H1 (cell line): ENCODE results near the gene STYXL1. TPM values are rescaled to one million over a fixed set of nuclear protein-coding genes. Genes with fewer than 3 reads are reported as not detected.
A peak's percentile ranks its signal among the peaks of the same experiment; 100 is the strongest.

Source experiments
- CBX5 ChIP-seq: fragments of 300-800, 300-1000 bp; sonication (generic); IDR thresholded peaks from 2 replicates; pipeline ENCODE4 v1.7.1; 2016; ENCODE audit warnings: antibody characterized with exemption, low read length, low read depth
- PHF8 ChIP-seq: fragments of 200-600 bp; sonication (generic); conservative IDR thresholded peaks from 2 replicates; pipeline ENCODE4 v1.7.1; 2012; ENCODE audit warnings: low read depth, mild to moderate bottlenecking, inconsistent platforms, low read length, moderate library complexity
- POLR2A ChIP-seq, 2 experiments: IDR thresholded peaks; 1 replicate in 1 of 2; 2 replicates in 1 of 2; pipeline ENCODE4 v1.6.1; 2011; ENCODE audit warnings: low read depth in 2 of 2, low read length in 2 of 2, mild to moderate bottlenecking in 2 of 2; ENCODE audit errors: control extremely low read depth in 1 of 2
- RAD21 ChIP-seq, 2 experiments: IDR thresholded peaks in 1 of 2; conservative IDR thresholded peaks in 1 of 2; 2 replicates each; pipeline ENCODE4 v1.6.1; 2011; ENCODE audit warnings: low read depth in 2 of 2, low read length in 2 of 2, improper control_type of control experiment in 1 of 2, inconsistent platforms in 1 of 2, mild to moderate bottlenecking in 1 of 2, moderate library complexity in 1 of 2
- SAP30 ChIP-seq: fragments of 300-600 bp; sonication (generic); IDR thresholded peaks from 2 replicates; pipeline ENCODE4 v1.7.1; 2012; ENCODE audit warnings: low read length, moderate library complexity, mild to moderate bottlenecking, inconsistent platforms; ENCODE audit not compliant: insufficient read depth, insufficient replicate concordance
- TEAD4 ChIP-seq: IDR thresholded peaks from 2 replicates; pipeline ENCODE4 v1.6.1; 2012; ENCODE audit warnings: low read depth, low read length, inconsistent platforms, mixed read lengths
- polyA plus RNA-seq, 7 experiments: library from polyadenylated mRNA; depleted of rRNA in 3 of 7; stranded (reverse) in 5 of 7; unstranded in 2 of 7; fragments of >200 nt in 5 of 7; fragments of 200-250 nt in 2 of 7; gene quantifications; 1 replicate in 5 of 7; 2 replicates in 1 of 7; 4 replicates in 1 of 7; pipeline versions ENCODE4 v1.2.1 to v1.2.3, GENCODE V29; 2011 to 2013; ENCODE audit warnings: missing spikeins in 2 of 7, mixed read lengths in 2 of 7
- total RNA-seq: library from RNA; stranded (reverse); fragmentation: NEBNext Ultra II Directional; extraction: Animal tissue kit (Norgen Biotek cat#: 25700); gene quantifications from 2 replicates; pipeline ENCODE4 v1.2.1, GENCODE V29; 2021

The STYXL1 gene
- total and polyA plus RNA-seq, 2 of the 8 experiments (the other 6 are each of a cell fraction or from before 2014, with no cell fraction given), result 32.3 to 53.9 TPM

GRCh38 chr7:75994388-75995051, 53.3 kb downstream of the STYXL1 start, which contains the start of gene TMEM120A (continued):
- TF ChIP-seq CBX5 (no peak), POLR2A (IDR thresholded peaks at IDR 0.05; ENCODE audit: control extremely low read depth in 1 of 2, low read depth in 2 of 2, low read length in 2 of 2) (peak in 1 of 2 experiments; percentile 89; a peak in 2 of 3 replicates), SAP30 (no peak), PHF8 (peak; percentile 60; the same call in 1 of the 2 replicates), RAD21 (IDR thresholded peaks at IDR 0.05 in 1 of 2, conservative IDR thresholded peaks at IDR 0.05 in 1 of 2; ENCODE audit: low read depth in 2 of 2, low read length in 2 of 2) (peak; percentile 2 to 16; a peak in 1 of 4 replicates), TEAD4 (no peak)
- TF ChIP-seq, all 59 proteins: peak for 19
